Activated T-helper 9 cell treated with anti-CD3 and anti-CD28 coated beads, Interleukin-2, amount 50 U/mL, for 16 hours (primary cell): ENCODE results near the gene LILRA6.
A peak's percentile ranks its signal among the peaks of the same experiment; 100 is the strongest.
"Not testable (repeated sequence)": the region's sequence is repeated elsewhere in the genome, so short reads cannot be mapped to it uniquely, and the experiment has no call there.

ENCODE experiments used
- DNase-seq: peaks from one replicate; pipeline ENCODE4 v3.0.0-alpha.2; 2020; ENCODE audit warnings: low read depth

Gene LILRA6

GRCh38 chr19:54207983-54208783, 34.4 kb downstream of the LILRA6 start:
- DNase-seq: no peak

- no peak for DNase-seq
Measured at GRCh38 chr19:54207676-54207982, 35.0 kb downstream of the LILRA6 start.

DNA sequence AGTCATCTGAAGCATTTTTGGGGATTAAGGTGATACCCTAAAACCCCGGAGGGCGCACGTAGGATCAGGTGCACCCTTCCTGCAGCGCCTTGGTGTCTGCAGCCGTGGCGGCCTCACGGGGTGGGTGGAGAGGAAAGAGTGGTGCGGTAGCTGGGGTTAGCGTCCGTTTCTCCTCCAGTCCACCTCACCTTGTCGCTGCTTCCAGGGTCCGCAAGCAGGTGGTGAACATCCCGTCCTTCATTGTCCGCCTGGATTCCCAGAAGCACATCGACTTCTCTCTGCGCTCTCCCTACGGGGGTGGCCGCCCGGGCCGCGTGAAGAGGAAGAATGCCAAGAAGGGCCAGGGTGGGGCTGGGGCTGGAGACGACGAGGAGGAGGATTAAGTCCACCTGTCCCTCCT, 35.4 kb downstream of the LILRA6 start:
- DNase-seq: not testable (repeated sequence)

- no peak for DNase-seq
Measured at GRCh38 chr19:54206831-54207177, 35.8 kb downstream of the LILRA6 start.

DNA sequence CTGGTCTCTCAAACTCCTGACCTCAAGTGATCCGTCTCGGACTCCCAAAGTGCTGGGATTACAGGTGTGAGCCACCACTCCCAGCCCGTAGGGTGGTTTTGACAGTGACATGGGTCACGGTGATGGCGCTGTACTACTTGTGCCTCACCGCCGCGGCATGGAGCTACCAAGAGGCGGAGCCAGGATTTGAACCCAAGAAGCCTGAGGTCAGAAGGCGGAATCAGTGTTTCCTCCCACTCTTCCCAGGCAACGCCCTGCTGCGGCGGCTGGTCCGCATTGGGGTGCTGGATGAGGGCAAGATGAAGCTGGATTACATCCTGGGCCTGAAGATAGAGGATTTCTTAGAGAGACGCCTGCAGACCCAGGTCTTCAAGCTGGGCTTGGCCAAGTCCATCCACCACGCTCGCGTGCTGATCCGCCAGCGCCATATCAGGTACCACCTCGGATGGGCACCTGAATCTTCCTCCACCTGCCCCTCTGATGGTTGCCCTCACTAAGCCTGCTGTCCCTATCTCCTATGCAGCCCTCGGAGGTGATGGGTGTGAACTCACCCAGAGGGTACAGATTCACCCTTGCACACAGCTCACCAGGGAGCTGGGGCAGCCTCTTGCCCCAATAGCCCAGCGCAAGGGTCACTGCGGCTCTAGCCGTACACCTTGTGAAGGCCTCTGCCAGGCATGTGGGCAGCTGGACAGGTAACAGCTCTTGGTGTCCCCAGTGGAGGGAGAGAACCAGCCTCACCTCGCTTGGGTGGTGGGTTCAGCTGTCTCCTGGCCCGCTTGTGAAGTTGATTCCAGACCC, 36.4 kb downstream of the LILRA6 start:
- DNase-seq: no peak

- DNase-seq: no peak
Measured at GRCh38 chr19:54204767-54205468, 37.7 kb downstream of the LILRA6 start.

GRCh38 chr19:54203151-54203611, 39.4 kb downstream of the LILRA6 start:
- DNase-seq: no peak

GRCh38 chr19:54201980-54202379, 40.6 kb downstream of the LILRA6 start:
- DNase-seq: no peak

GRCh38 chr19:54201172-54201701, 41.4 kb downstream of the LILRA6 start:
- DNase-seq: no peak

DNA sequence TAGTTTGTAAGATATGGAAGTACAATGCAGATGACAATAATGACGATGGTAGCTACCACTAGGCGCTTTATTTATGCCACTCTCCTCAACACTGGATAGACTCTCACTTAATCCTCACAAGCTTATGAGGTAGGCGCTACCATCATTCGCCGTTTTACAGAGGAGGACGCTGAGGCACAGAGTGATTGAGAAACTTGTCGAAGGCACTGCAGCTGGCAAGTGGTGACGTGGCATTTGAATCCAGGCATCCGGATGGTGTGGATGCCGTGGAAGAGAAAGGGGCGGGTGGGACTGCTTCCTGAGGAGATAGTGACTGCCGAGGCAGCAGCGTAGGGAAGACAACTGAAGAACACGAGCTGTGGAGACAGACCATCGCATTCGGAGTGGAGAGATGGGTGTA, 43.2 kb downstream of the LILRA6 start:
- no peak for DNase-seq

DNA sequence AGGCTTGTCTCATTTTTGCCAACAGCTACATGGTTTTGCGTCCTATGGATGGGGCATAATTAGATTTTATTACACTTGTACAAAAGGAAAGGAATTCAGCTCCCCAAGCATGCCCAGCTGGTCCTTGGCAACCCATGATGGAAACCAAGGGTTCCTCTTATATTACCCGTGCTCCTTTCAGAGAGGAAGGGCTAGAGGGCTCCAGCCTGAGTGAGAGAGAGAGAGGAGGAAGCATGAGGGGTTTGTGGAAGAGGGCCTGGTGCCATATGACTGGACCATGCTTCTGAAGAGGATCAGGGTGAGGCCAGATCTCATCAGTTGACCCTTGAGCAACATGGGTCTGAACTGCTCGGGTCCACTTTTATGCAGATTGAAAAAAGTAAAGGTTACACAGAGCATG, 45.5 kb downstream of the LILRA6 start:
- no peak for DNase-seq

DNA sequence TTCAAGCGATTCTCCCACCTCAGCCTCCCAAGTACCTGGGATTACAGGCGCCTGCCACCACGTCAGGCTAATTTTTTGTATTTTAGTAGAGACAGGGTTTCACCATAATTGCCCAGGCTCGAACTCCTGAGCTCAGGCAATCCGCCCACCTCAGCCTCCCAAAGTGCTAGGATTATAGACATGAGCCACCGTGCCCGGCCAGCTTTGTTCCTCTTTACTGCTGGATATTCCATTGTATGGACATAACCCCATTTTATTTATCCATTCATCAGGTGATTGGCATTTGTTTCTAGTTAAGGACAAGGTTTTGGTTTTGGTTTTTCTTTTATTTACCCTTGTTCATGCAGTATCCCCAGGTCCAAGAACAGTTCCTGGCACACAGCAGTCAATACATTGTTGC, 46.1 kb downstream of the LILRA6 start:
- no peak for DNase-seq

- not testable (repeated sequence) for DNase-seq
Measured at GRCh38 chr19:54194463-54194862, 48.1 kb downstream of the LILRA6 start.

GRCh38 chr19:54193011-54193410, 49.6 kb downstream of the LILRA6 start:
- no peak for DNase-seq

- DNase-seq: no peak
Measured at GRCh38 chr19:54191811-54192453, 50.7 kb downstream of the LILRA6 start.

DNA sequence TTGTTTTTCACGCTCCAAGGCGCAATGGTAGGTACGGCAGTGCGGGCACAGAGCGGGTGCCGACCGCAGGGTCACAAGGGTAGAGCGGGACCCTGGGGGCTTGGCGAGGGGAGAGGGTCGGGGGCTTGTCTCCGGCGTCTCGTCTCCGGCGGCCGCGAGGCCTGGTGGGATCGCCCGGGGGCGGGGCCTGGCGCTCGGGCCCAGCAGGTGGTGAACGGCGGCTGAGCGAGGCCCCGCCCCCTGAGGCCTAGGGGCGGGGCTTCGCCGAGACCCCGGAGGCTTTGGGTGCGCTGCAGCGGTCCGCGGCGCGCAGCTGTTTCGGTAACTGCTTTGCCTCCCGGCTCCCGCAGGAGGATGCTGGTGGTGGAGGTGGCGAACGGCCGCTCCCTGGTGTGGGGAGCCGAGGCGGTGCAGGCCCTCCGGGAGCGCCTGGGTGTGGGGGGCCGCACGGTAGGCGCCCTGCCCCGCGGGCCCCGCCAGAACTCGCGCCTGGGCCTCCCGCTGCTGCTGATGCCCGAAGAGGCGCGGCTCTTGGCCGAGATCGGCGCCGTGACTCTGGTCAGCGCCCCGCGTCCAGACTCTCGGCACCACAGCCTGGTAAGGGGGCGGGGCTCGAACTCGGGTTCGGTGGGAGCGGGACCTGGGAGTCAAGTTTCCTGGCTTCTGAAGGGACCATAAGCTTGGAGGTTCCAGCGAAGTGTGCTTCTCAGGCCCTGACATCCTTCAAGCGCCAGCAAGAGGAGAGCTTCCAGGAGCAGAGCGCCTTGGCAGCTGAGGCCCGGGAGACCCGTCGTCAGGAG, 51.4 kb downstream of the LILRA6 start, which contains the start of gene TSEN34:
TSEN34 (plus strand) TSS at position 298 of the 800 bp plus-strand sequence; CDS start at position 355, 57 bp downstream.
- DNase-seq: peak; percentile 83

DNA sequence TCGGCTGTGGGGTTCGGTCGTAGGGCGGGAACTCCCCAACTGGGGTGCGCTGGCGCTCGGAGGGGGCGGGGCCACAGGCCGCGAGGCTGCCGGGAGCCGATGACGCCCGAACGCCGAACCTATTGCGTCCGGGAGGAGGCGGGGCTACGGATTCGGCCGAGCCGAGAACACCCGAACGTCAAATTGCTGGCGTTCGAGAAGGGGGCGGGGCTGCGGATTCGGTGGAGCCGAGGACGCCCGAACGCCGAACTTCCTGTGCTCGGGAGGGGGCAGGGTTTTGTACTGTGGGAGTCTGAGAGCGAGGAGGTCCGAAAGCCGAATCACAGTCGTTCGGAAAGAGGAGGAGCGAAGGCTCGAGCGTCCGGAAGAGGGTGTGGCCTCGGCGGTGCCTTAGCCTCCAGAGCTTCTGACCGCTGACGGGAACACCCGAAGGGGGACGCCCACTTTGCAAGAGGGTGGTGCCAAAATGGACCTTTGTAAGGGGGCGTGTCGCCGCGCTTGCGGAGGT, 52.0 kb downstream of the LILRA6 start:
- DNase-seq: peak; percentile 100

- DNase-seq: peak; percentile 100
Measured at GRCh38 chr19:54189735-54190502, 52.7 kb downstream of the LILRA6 start.

DNA sequence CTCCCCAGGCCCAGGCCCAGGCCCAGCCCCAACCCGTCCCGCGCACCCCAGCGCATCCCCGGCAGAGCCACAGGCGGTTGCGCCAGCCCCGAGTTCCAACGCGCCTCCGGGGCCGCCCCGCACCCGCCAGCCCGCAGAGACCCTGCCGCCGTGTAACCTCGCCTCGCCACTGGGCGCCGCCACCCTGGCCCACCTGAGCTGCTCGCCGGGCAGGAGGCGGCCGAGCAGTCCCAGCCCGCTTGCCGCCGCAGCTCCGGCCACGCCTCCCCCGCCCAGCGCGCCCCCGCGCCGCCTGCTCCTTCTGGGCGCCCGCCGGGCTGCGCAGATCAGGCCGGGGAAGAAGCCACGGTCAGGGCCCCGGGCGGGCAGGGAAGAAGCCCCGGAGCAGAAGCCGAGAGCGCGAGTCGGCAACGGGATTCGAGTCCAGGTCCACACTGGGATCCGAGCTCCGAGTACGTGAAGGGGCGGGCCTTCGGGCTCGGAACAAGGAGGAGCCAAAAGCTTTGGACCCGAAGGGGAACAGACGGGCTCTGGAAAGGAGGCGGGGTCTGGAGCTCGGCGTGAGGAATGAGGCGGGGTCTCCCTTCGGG, 53.4 kb downstream of the LILRA6 start, which contains the start of gene MBOAT7:
MBOAT7 (minus strand) TSS at position 436 of the 590 bp plus-strand sequence. CDS start 1,072 bp downstream, outside the sequence.
- no peak for DNase-seq
